H1 (cell line): ENCODE data around the gene SH3D19. TPM values are rescaled to one million over a fixed set of nuclear protein-coding genes. Genes with fewer than 3 reads are reported as not detected.

Experiments used
- CTCF ChIA-PET: fragments of 300-600 bp; sonication (Branson Sonifier 250); formaldehyde crosslinking; loops from one replicate; lab custom pipeline; 2021; ENCODE audit not compliant: partially characterized antibody; lab: Charles Lee
- POLR2A ChIA-PET: fragments of 300-600 bp; sonication (Branson Sonifier 250); formaldehyde crosslinking; loops from one replicate; lab custom pipeline; 2021; ENCODE audit warnings: inconsistent platforms; ENCODE audit not compliant: partially characterized antibody; lab: Charles Lee
- DNase-seq, 2 experiments: peaks; one replicate each; pipeline versions ENCODE4 v3.0.0 to v3.0.0-alpha.2; 2010 to 2022; ENCODE audit warnings: low spot score in 2 of 2, low read depth in 1 of 2, mixed read lengths in 1 of 2
- FAIRE-seq: peaks from 2 replicates; lab custom pipeline; 2011; peaks lifted over from hg19 to GRCh38; lab: Jason Lieb, UNC
- H2AFZ ChIP-seq: 2 replicates; pipeline ENCODE4 v1.8.1; 2012; ENCODE audit warnings: low read length, inconsistent platforms
- H2AK5ac ChIP-seq: 2 replicates; pipeline ENCODE4 v1.6.1; 2013; ENCODE audit warnings: low read depth, low read length
- H2BK120ac ChIP-seq: replicated peaks from 2 replicates; pipeline ENCODE3; 2013; ENCODE audit warnings: low read depth, low read length, inconsistent platforms
- H2BK12ac ChIP-seq: 2 replicates; pipeline ENCODE4 v1.6.1; 2013; ENCODE audit warnings: low read depth, low read length
- H2BK15ac ChIP-seq: 2 replicates; pipeline ENCODE4 v1.6.1; 2013; ENCODE audit warnings: low read length
- H2BK20ac ChIP-seq: 2 replicates; pipeline ENCODE4 v1.6.1; 2013; ENCODE audit warnings: low read length
- H2BK5ac ChIP-seq: 2 replicates; pipeline ENCODE4 v1.6.1; 2013; ENCODE audit warnings: low read depth, low read length
- H3K14ac ChIP-seq: 2 replicates; pipeline ENCODE4 v1.6.1; 2013; ENCODE audit warnings: inconsistent platforms; ENCODE audit not compliant: insufficient read length
- H3K18ac ChIP-seq: 2 replicates; pipeline ENCODE4 v1.6.1; 2013; ENCODE audit warnings: low read length; ENCODE audit errors: extremely low read depth
- H3K23ac ChIP-seq: 2 replicates; pipeline ENCODE4 v1.6.1; 2013; ENCODE audit warnings: inconsistent platforms; ENCODE audit not compliant: insufficient read length
- H3K23me2 ChIP-seq: 2 replicates; pipeline ENCODE4 v1.6.1; 2013; ENCODE audit warnings: low read depth, low read length
- H3K27ac ChIP-seq: 2 replicates; pipeline ENCODE4 v1.6.1; 2011; ENCODE audit warnings: low read depth, low read length, inconsistent platforms
- H3K27me3 ChIP-seq, 4 experiments: replicated peaks in 1 of 4; 1 replicate in 1 of 4; 2 replicates in 3 of 4; pipeline versions ENCODE4 v1.6.1 to v1.8.1; 2011 to 2013; ENCODE audit warnings: low read length in 3 of 4, mild to moderate bottlenecking in 3 of 4, inconsistent platforms in 2 of 4, mixed read lengths in 2 of 4, moderate library complexity in 1 of 4; ENCODE audit not compliant: control insufficient read depth in 3 of 4, insufficient read depth in 3 of 4; ENCODE audit errors: extremely low read depth in 1 of 4
- H3K36me3 ChIP-seq, 4 experiments: 2 replicates each; pipeline versions ENCODE4 v1.6.1 to v1.8.1; 2011 to 2013; ENCODE audit warnings: mild to moderate bottlenecking in 4 of 4, low read length in 3 of 4, moderate library complexity in 2 of 4, control low read depth in 1 of 4, inconsistent platforms in 1 of 4; ENCODE audit not compliant: insufficient read depth in 4 of 4, control insufficient read depth in 2 of 4
- H3K4ac ChIP-seq: replicated peaks from 2 replicates; pipeline ENCODE3; 2013; ENCODE audit warnings: low read length, low read depth, mixed read lengths, inconsistent platforms; ENCODE audit not compliant: insufficient read length
- H3K4me1 ChIP-seq, 4 experiments: replicated peaks in 1 of 4; 1 replicate in 1 of 4; 2 replicates in 3 of 4; pipeline versions ENCODE4 v1.6.1 to v1.8.1; 2011 to 2013; ENCODE audit warnings: low read length in 3 of 4, inconsistent platforms in 2 of 4, mixed read lengths in 1 of 4; ENCODE audit not compliant: insufficient read depth in 4 of 4, control insufficient read depth in 3 of 4
- H3K4me2 ChIP-seq, 2 experiments: 2 replicates each; pipeline versions ENCODE4 v1.6.1 to v1.8.1; 2011 to 2013; ENCODE audit warnings: low read depth in 2 of 2, low read length in 2 of 2, control low read depth in 1 of 2, inconsistent platforms in 1 of 2, mild to moderate bottlenecking in 1 of 2; ENCODE audit not compliant: insufficient read depth in 1 of 2
- H3K4me3 ChIP-seq, 4 experiments: fragments of 200-600, 300-600 bp in 1 of 4; sonication (generic), shearing (Covaris generic), sonication (Bioruptor Twin) in 1 of 4; 2 replicates each; pipeline versions ENCODE4 v1.5.1 to v1.8.1; 2011 to 2016; ENCODE audit warnings: low read length in 4 of 4, low read depth in 3 of 4, control low read depth in 2 of 4, inconsistent platforms in 2 of 4, mild to moderate bottlenecking in 2 of 4, mixed read lengths in 1 of 4, moderate library complexity in 1 of 4; ENCODE audit not compliant: insufficient read depth in 2 of 4; ENCODE audit errors: extremely low read depth in 1 of 4
- H3K56ac ChIP-seq: replicated peaks from 2 replicates; pipeline ENCODE3; 2013; ENCODE audit warnings: low read depth, mild to moderate bottlenecking, mixed read lengths, low read length, inconsistent platforms; ENCODE audit not compliant: insufficient read length
- H3K79me1 ChIP-seq: 2 replicates; pipeline ENCODE4 v1.6.1; 2013; ENCODE audit warnings: low read depth, low read length, control low read depth
- H3K79me2 ChIP-seq, 2 experiments: 2 replicates each; pipeline versions ENCODE4 v1.6.1 to v1.8.1; 2012 to 2013; ENCODE audit warnings: low read length in 2 of 2, mild to moderate bottlenecking in 2 of 2, inconsistent platforms in 1 of 2; ENCODE audit not compliant: insufficient read depth in 2 of 2, control insufficient read depth in 1 of 2
- H3K9ac ChIP-seq, 4 experiments: replicated peaks in 1 of 4; 1 replicate in 1 of 4; 2 replicates in 3 of 4; pipeline versions ENCODE4 v1.6.1 to v1.8.1; 2011 to 2013; ENCODE audit warnings: low read depth in 3 of 4, low read length in 3 of 4, control low read depth in 2 of 4, mild to moderate bottlenecking in 2 of 4, moderate library complexity in 2 of 4, inconsistent platforms in 1 of 4; ENCODE audit errors: extremely low read depth in 1 of 4
- H3K9me3 ChIP-seq, 2 experiments: 2 replicates each; pipeline versions ENCODE4 v1.6.1 to v1.8.1; 2012 to 2013; ENCODE audit warnings: mild to moderate bottlenecking in 2 of 2, moderate library complexity in 2 of 2, control low read depth in 1 of 2, inconsistent platforms in 1 of 2, low read depth in 1 of 2, low read length in 1 of 2, mixed read lengths in 1 of 2; ENCODE audit not compliant: insufficient read depth in 2 of 2
- H4K20me1 ChIP-seq, 2 experiments: replicated peaks in 1 of 2; 2 replicates each; pipeline versions ENCODE3 to v1.8.1; 2011 to 2013; ENCODE audit warnings: inconsistent platforms in 2 of 2, low read length in 2 of 2, mild to moderate bottlenecking in 1 of 2; ENCODE audit not compliant: insufficient read depth in 2 of 2, control insufficient read depth in 1 of 2
- H4K5ac ChIP-seq: 2 replicates; pipeline ENCODE4 v1.6.1; 2013; ENCODE audit warnings: low read length, low read depth, mixed read lengths, inconsistent platforms; ENCODE audit not compliant: insufficient read length
- H4K8ac ChIP-seq: 2 replicates; pipeline ENCODE4 v1.8.0; 2013; ENCODE audit warnings: mild to moderate bottlenecking, moderate library complexity, low read length, inconsistent platforms; ENCODE audit not compliant: insufficient read depth; ENCODE audit errors: extremely low read depth
- H4K91ac ChIP-seq: replicated peaks from 2 replicates; pipeline ENCODE3; 2013; ENCODE audit warnings: low read length, mixed read lengths, inconsistent platforms; ENCODE audit not compliant: insufficient read length
- CREB1 ChIP-seq: IDR thresholded peaks from 2 replicates; pipeline ENCODE4 v1.6.1; 2012; ENCODE audit warnings: inconsistent platforms
- KDM4A ChIP-seq: IDR thresholded peaks from one replicate; pipeline ENCODE4 v1.7.1; 2012; ENCODE audit warnings: low read depth, mild to moderate bottlenecking, moderate library complexity, low read length, inconsistent platforms; ENCODE audit not compliant: severe bottlenecking
- NANOG ChIP-seq: IDR thresholded peaks from 2 replicates; pipeline ENCODE4 v1.6.1; 2011; ENCODE audit warnings: low read length, low read depth, mild to moderate bottlenecking, inconsistent platforms; ENCODE audit not compliant: insufficient read depth, poor library complexity, severe bottlenecking
- POU5F1 ChIP-seq: IDR thresholded peaks from 2 replicates; pipeline ENCODE4 v1.6.1; 2011; ENCODE audit warnings: low read depth, mild to moderate bottlenecking, low read length, moderate library complexity
- RBBP5 ChIP-seq: IDR thresholded peaks from 2 replicates; pipeline ENCODE4 v1.7.1; 2012; ENCODE audit warnings: low read depth, mild to moderate bottlenecking, inconsistent platforms, low read length, moderate library complexity, borderline replicate concordance
- SAP30 ChIP-seq: fragments of 300-600 bp; sonication (generic); IDR thresholded peaks from 2 replicates; pipeline ENCODE4 v1.7.1; 2012; ENCODE audit warnings: low read length, moderate library complexity, mild to moderate bottlenecking, inconsistent platforms; ENCODE audit not compliant: insufficient read depth, insufficient replicate concordance
- SRF ChIP-seq: IDR thresholded peaks from 2 replicates; pipeline ENCODE4 v1.6.1; 2011; ENCODE audit warnings: mild to moderate bottlenecking, low read depth, low read length, moderate library complexity
- TAF7 ChIP-seq: optimal IDR thresholded peaks from 2 replicates; pipeline ENCODE3; 2011; ENCODE audit warnings: low read depth, mild to moderate bottlenecking, inconsistent platforms, low read length, moderate library complexity, borderline replicate concordance
- TBP ChIP-seq: IDR thresholded peaks from 2 replicates; pipeline ENCODE4 v1.6.1; 2011; ENCODE audit warnings: low read depth, low read length, improper control_type of control experiment
- YY1 ChIP-seq: IDR thresholded peaks from 2 replicates; pipeline ENCODE4 v1.6.1; 2011; ENCODE audit warnings: low read depth, mild to moderate bottlenecking, low read length
- WGBS, 2 experiments: shearing (Covaris generic) in 1 of 2; methylation state at CpG; one replicate each; pipeline versions ENCODE4 v1.1.6 to v1.1.7; 2013 to 2015; ENCODE audit warnings: low lambda C conversion rate in 2 of 2, mixed read lengths in 2 of 2, inconsistent platforms in 1 of 2, low coverage in 1 of 2, missing lambda C conversion rate in 1 of 2; ENCODE audit not compliant: insufficient replicate concordance in 2 of 2, insufficient coverage in 1 of 2, insufficient read length in 1 of 2; ENCODE audit errors: extremely low coverage in 1 of 2, missing lambda C conversion rate in 1 of 2; 5-methylcytosine and 5-hydroxymethylcytosine counted together
- polyA plus RNA-seq, 7 experiments: library from polyadenylated mRNA; depleted of rRNA in 3 of 7; stranded (reverse) in 5 of 7; unstranded in 2 of 7; fragments of >200 nt in 5 of 7; fragments of 200-250 nt in 2 of 7; gene quantifications; 1 replicate in 5 of 7; 2 replicates in 1 of 7; 4 replicates in 1 of 7; pipeline versions ENCODE4 v1.2.1 to v1.2.3, GENCODE V29; 2011 to 2013; ENCODE audit warnings: missing spikeins in 2 of 7, mixed read lengths in 2 of 7
- total RNA-seq: library from RNA; stranded (reverse); fragmentation: NEBNext Ultra II Directional; extraction: Animal tissue kit (Norgen Biotek cat#: 25700); gene quantifications from 2 replicates; pipeline ENCODE4 v1.2.1, GENCODE V29; 2021
- TF ChIP-seq, protein P1 (sequence below): IDR thresholded peaks from 2 replicates; pipeline ENCODE4 v1.6.1; 2011; ENCODE audit warnings: low read length, improper control_type of control experiment

SH3D19 gene
- total and polyA plus RNA-seq, 2 of the 8 experiments (the other 6 are each of a cell fraction or from before 2014, with no cell fraction given), result 11.7 to 51.3 TPM

DNA sequence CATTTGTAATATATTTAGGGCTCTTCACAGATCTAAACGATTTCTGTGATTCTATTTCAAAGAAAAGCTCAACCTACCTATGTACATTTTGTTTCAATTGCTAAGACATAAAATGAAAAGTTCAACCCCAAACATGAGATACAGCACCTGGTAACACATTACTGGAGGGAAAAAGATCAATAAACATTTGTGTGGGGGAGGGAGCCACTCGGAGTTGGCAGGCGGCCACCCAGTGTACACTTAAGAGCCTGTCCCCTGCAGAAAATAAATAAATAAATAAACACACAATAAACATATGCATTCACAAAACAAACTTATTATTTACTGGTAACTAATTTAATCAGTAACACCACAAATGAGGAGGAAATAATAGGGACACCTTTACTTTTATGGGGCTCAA, 29.2 kb downstream of the SH3D19 start:
- no peak for FAIRE-seq
- no peak overlapping the region for H3K18ac ChIP-seq
- H2BK12ac ChIP-seq, result no peak overlapping the region
- POLR2A ChIA-PET, result interaction anchor here (1.1 to 2.3 kb wide), 3 partner anchors 11 to 29 kb away, joined by 3 to 8 read pairs (median 3); partner anchors contain the start of gene SH3D19
- H3K4ac ChIP-seq, result no peak overlapping the region
- no peak overlapping the region for H2AK5ac ChIP-seq
- peaks cover 3% of the 10 kb centered on the region for H3K79me1 ChIP-seq
- H2BK20ac ChIP-seq, result no peak overlapping the region
- no peak overlapping the region for H3K4me2 ChIP-seq
- no peak overlapping the region for H3K23ac ChIP-seq
- no peak overlapping the region for H2BK120ac ChIP-seq
- H2AFZ ChIP-seq, result no peak overlapping the region
- no peak overlapping the region for H4K8ac ChIP-seq
- H2BK5ac ChIP-seq, result no peak overlapping the region
- H3K9ac ChIP-seq, result no peak overlapping the region
- no peak overlapping the region for H3K56ac ChIP-seq
- no peak overlapping the region for H3K4me3 ChIP-seq
- no peak overlapping the region for H2BK15ac ChIP-seq
- TF ChIP-seq NANOG, result no peak
- TF ChIP-seq, protein P1, sequence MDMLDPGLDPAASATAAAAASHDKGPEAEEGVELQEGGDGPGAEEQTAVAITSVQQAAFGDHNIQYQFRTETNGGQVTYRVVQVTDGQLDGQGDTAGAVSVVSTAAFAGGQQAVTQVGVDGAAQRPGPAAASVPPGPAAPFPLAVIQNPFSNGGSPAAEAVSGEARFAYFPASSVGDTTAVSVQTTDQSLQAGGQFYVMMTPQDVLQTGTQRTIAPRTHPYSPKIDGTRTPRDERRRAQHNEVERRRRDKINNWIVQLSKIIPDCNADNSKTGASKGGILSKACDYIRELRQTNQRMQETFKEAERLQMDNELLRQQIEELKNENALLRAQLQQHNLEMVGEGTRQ, result no peak
- no peak for TF ChIP-seq CREB1
- TF ChIP-seq TBP, result no peak
- no peak for TF ChIP-seq KDM4A
- no peak for TF ChIP-seq SRF
- no peak for TF ChIP-seq RBBP5
- TF ChIP-seq YY1, result no peak
- no peak for TF ChIP-seq POU5F1
- no peak for TF ChIP-seq TAF7
- no peak for TF ChIP-seq SAP30
- TF ChIP-seq, all 59 proteins: peak for 0
- Histone ChIP-seq H4K20me1 (peaks cover 0 to 2% of the 10 kb centered on the region in 2 experiments), H4K91ac (no peak overlapping the region), H3K4me1 (peaks cover 2 to 6% (median 3%) of the 10 kb centered on the region in 4 experiments; a peak in 5 of 7 replicates), H4K5ac (no peak overlapping the region), H3K9me3 (no peaks in the 10 kb centered on the region), H3K14ac (no peak overlapping the region), H3K27me3 (no peaks in the 10 kb centered on the region), H3K27ac (no peak overlapping the region), H3K79me2 (peaks cover 0 to 75% of the 10 kb centered on the region in 2 experiments; a peak in 2 of 4 replicates), H3K36me3 (no peaks in the 10 kb centered on the region), H3K23me2 (no peaks in the 10 kb centered on the region)
- CTCF ChIA-PET, result interaction anchor here (1.1 to 1.3 kb wide), 2 partner anchors 19 to 21 kb away, joined by 3 to 5 read pairs; partner anchors contain the start of gene PRSS48
- DNase-seq, result no peak
- WGBS, 2 experiments, result 81% methylated on average over 3 of the region's 3 CpGs; no CpG with 5 or more reads in 1 of the 2 experiments
